Caki2 (cell line): Measurements from ENCODE around the gene L2HGDH. TPM values are rescaled to one million over a fixed set of nuclear protein-coding genes. Genes with fewer than 3 reads are reported as not detected.

ENCODE experiments used
- DNase-seq: peaks from one replicate; pipeline ENCODE4 v3.0.0-alpha.2; 2015; ENCODE audit warnings: low read depth
- in situ Hi-C: cut with HindIII; loops from 2 replicates; pipeline ENCODE4 v1.10.0; 2016; ENCODE audit warnings: low sequenced_read_pairs, low pct_unique_long_range_greater_than_20kb, mixed read lengths
- total RNA-seq: library from RNA; depleted of rRNA; stranded (reverse); fragments of >200 nt; shearing (Covaris generic); gene quantifications from 2 replicates; pipeline ENCODE4 v1.2.3, GENCODE V29; 2014; ENCODE audit warnings: low replicate concordance; rRNA removed

L2HGDH gene
- total RNA-seq, 1 experiment from 2014 or later = 8.9 TPM

DNA sequence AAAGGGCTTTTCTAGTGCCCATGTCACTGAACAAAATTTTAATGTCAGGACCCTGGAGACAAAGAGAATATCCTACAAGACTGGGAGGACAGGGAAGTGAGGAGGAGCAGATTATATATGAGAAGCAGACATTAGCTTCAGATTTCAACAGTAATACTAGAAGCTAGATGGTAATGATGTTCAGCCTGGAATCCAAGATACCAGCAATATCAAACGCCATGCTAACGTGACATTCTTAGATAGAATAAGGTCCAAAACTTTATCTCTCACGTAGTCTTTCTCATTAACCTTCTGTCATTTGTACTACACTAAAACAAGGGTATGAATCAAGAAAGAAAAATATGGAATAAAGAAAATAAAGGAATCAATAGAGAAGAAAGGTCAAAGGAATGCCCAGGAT is 99.3 kb downstream of the L2HGDH start:
- in situ Hi-C loops = no loop called here
- DNase-seq = no peak

DNA sequence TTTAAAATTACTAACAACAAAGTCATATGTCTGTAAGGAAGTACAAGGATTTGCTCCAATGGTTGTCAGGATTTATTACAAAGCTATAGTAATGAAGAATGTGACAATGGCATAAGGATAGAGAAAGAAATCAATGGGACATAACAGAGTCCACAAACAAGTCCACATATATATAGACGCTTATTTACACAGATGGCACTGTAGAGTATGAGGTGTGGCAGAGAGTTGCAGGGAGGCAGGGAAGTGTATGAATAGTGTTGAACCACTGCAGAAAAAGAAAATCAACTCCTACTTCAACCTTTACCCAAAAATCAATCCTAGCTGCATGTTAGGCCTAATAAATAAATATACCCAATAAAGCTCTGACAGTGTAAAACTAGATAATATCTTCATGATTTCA is 102.0 kb downstream of the L2HGDH start:
- in situ Hi-C loops = no loop called here
- no peak for DNase-seq

DNA sequence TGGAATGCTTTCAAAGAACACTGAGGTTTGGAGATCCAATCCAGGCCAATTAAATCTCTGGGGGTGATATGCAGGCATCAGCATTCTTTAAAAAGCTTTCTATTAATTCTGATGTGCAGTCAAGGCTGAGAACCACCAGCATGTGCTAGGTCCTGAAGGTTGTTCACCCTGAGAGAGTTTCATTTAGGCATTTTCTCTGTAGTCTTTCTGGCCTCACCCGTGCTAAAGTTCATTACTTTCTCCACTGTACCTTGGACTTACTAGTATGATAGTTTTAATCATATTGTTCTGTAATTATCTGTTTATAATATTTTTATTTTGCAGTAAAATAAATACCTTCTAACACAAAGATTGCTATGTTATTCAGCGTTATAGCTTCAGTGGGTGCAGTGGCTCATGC is 113.5 kb downstream of the L2HGDH start:
- in situ Hi-C loops = no loop called here
- no peak for DNase-seq

DNA sequence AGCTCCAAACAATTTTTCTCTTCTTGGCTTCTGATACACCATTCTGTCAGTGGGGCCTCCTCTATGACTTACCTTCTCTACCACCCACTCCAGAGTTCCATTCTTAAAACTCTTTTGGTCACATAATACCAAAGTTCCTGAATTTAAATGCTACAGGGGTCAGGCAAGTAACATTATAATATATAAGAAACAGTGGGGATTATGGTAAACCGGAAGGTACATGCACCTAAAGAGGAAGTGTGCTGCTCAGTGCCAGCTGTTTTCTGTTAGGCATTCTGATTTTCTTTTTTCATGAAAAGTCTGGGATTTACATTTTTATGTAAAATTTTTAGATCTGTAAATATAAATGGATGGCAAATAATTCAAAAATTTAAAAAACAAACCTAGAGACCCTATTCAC is 120.5 kb downstream of the L2HGDH start:
- DNase-seq = no peak
- in situ Hi-C loops = no loop called here

Other genes starting within 250 kb of the L2HGDH start
- 5.0 and 5.9 TPM in 2 replicates for gene VCPKMT, start 195.7 kb downstream of the L2HGDH start, total RNA-seq
- gene SOS2, start 80.7 kb downstream of the L2HGDH start, total RNA-seq = 9.2 and 13.0 TPM in 2 replicates
- 3.1 and 11.2 TPM in 2 replicates for gene DMAC2L, start 95 bp upstream of the L2HGDH start, total RNA-seq
- 86.2 and 123 TPM in 2 replicates for gene CDKL1, start 84.7 kb upstream of the L2HGDH start, total RNA-seq
- gene MAP4K5, start 220.3 kb upstream of the L2HGDH start, total RNA-seq = 72.7 and 101 TPM in 2 replicates
- gene ATL1, start 247.9 kb upstream of the L2HGDH start, total RNA-seq = 6.3 and 16.2 TPM in 2 replicates